ENCODE measurements around the gene CD244.
"Not testable (repeated sequence)": the region's sequence is repeated elsewhere in the genome, so short reads cannot be mapped to it uniquely, and the experiment has no call there.

Gene CD244

DNA sequence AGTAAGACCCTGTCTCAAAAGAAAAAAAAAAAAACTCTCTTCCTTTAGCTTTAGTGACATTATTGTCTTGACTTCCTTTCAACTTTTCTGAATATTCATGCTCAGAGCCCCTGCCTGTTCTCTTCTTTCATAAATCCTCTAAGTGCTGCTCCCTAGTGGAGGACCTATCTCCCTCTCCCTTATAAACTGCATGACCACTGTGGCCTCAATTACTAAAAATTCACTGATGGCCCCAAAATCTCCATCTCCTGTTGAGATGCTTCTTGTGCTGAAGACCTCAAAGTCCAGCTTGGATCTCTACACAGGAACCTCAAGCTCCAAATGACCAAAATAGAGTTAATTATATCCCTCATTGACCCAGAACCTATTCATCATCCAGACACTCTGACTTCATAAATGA is 14.5 kb upstream of the CD244 start:
- no peak for FAIRE-seq

DNA sequence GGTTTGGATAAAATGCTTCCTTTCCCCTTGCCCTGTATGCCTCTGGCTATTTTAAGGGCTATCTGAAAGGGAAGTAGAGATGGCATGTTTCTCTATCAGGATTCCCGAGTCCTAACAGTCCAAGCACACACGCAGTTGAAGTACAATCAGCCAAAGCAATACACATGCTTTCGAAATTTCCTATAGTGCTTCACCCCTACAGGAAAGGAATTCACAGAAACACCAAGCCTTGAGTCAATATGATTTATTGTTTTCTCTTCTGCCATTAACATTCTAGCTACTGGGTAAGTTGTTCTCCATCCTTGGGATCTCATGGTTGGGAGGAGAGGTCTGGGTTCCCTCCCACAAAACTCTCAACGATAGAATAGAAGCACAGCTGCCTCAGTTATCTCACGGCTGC is 13.6 kb upstream of the CD244 start:
- FAIRE-seq = no peak

DNA sequence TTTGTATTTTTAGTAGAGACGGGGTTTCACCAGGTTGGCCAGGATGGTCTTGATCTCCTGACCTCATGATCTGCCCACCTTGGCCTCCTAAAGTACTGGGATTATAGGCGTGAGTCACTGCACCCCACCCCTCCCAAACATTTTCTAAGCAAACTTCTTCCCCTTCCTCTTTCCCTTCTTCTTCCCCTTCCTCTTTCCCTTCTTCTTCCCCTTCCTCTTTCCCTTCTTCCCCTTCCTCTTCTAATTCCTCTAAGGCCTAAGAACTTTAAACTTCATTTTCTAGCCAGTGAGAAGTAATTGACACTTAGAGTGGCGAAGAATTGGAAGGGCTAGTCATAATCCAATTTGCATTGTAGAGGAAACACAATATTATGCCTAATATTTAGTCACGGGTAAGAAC is 12.9 kb upstream of the CD244 start:
- not testable (repeated sequence) for FAIRE-seq

DNA sequence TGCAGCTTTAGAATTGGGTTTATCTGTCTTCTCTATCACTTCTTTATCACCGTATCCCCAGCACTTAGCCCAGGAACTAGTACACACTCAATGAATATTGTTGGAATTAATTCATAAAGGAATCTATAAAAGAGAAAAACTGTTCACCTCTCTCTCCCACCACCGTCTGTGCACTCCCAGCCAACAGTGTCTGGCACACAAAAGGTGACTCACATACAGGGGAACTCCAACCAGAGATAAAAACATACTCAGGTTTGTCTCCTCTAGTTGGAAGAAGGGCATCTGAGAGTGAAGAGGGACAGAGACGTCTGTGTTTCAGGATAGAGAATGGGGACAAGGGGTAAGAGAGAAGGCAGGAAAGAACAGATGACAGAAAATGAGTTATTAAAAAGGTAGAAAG is 12.2 kb upstream of the CD244 start:
- FAIRE-seq = no peak

DNA sequence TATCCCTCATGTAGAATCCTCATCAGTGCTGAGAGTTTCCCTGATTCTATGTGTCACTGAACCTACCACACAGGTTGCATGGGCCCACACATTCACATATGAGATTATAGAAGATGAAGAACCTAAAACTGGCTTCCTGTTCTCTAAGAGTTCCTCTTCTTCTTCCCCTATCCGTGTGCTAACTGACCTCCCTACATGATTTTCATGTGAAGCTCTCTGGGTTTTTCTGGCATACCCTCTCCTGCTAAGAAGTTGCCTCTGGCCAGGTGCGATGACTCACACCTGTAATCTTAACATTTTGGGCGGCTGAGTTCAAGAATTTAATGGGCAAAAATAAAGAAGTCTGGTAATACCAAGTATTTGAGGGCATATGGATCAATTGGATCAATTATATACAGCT is 5.5 kb upstream of the CD244 start:
- FAIRE-seq = no peak

DNA sequence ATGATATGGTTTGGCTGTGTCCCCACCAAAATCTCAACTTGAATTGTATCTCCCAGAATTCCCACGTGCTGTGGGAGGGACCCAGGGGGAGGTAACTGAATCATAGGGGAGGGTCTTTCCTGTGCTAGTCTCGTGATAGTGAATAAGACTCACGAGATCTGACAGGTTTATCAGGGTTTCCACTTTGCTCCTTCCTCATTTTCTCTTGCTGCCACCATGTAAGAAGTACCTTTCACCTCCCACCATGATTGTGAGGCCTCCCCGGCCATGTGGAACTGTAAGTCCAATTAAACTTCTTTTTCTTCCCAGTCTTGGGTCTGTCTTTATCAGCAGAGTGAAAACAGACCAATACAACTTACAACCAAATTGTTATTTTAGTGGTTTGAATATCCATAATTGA is 5.0 kb upstream of the CD244 start:
- not testable (repeated sequence) for FAIRE-seq

DNA sequence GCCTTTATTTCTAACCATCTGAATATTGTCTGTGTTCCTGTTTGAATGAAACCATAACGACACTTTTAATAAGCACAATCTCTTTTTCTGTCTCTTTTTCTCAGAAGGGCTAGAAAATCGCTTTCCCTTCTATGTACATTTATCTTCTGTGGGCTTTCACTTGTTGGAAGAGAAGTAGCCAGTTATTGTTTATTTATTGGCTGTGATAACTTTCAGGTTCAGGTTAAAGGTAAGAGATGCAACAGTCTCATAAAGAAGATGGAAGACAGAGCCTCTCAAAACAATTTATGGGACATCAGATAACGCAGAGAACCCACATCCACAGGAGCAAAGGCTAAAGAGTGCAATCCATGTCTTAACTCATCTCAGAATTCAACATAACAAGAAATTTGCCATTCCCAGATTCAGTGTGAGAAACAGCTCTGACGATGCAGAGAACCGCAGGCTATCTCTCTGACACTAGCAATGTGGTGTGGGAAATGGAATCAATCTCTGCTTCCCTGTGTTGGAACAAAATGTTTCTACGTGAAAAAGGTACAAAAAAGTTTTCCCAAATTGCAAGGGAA is 4.1 kb upstream of the CD244 start:
- FAIRE-seq = no peak

DNA sequence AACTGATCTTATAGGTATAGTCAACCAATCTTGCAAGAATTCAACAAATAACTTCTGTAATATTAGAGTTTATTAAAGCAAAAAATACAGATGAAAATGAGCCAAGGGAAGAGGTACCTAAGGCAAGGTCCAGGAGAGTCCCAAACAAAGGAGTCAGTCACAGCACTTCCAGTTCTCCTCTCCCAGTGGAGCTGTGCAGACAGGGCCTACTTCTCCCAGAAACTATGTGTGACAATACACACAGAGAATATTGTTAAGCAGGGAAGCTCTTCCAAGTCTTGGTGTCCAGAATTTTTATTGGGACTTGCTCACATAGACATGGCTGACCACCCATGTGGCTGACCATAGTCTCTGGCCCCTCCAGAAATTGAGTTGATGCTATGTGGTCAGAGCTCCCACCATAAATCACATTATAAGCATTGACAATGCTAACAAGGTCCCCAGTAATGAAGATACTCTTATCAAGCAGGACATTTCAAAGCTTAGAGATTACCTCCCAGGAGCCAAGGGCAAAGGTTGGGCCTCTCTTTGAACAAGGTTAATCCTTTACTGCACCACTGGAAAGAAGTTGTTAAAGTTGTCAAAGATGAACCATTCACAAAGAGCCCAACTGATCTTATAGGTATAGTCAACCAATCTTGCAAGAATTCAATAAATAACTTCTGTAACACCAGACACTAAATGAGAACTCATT is 3.5 kb upstream of the CD244 start:
- no peak for FAIRE-seq

DNA sequence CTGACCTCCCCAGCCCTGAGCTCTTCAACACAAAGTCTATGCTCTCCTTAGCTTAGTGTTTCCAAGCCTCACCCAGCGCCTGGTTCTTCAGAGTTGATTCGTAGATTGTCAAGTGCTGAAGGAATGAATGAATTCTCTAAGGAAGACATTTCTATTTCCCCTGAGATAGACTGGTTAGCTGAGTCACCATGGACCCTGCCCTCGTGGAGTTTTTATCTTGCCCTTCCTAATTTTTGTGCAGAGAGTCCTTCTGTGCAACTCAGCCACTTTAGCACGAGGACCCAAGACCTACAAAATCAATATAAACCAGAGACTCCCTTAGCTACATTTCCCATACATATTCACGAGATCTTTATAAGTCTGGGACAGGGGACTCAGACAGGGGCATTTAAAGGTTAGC is 2.6 kb upstream of the CD244 start:
- FAIRE-seq = no peak

DNA sequence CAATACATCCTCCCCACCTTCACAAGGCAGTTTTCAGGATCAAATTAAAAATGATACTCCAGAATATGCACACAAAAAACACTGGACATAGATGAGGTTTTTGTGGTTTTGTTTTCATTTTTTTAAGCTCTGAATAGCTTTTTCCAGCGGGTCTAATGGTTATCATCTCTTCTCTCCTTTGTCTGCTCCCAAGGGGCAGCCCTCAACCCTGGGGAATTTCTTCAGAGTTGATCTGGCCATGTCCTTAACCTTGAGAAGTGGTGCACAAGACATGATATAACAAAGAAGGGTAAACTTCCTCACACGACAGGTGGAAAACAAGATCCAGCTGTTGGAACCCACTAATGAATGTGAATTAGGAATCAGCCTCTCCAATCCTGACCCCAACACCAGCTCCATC is 1.5 kb upstream of the CD244 start:
- no peak for FAIRE-seq

DNA sequence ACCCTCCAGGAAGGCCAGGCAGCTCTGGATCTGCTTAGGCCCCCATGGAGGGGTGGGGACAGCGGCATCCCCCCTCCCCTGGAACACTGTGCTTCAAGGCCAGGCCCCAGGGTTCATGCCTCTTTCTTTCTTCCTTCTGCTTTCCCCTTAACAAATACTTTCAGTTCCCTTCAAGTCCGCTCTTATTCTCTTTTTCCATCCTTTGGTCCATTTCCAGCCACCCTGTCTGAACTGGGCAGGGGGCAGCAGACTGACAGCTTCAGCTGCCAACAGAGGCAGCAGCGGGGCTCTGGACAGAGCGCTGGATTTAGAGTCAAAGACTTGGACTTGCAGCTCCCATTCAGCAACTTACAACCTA is 1.1 kb upstream of the CD244 start:
- FAIRE-seq = no peak

DNA sequence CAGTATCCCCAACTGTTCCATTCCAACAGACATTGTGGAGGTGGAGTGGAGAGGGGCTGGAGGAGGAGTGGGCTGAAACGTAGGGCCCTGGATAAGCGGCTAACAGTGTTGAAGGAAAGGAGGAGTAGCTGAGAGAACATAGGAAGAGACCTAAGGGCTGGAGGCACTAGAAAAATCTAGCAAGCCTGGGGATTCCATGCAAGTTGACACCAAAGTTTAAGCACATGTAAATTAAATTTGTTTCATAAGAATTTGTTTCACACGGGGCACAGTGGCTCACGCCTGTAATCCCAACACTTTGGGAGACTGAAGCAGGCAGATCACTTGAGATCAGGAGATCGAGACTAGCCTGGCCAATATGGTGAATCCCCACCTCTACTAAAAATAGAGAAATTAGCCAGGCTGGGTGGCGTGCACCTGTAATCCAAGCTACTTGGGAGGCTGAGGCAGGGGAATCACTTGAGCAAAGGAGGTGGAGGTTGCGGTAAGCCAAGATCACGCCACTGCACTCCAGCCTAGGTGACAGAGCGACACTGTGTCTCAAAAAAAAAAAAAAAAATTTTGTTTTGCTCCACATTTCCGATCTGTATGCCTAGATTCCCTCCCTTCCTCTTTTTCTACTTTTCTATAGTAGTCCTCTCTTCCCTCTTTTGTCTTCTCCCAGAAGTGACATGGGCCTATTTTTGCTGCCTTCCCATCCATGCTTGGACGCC is 530 bp upstream of the CD244 start:
- no peak for FAIRE-seq

DNA sequence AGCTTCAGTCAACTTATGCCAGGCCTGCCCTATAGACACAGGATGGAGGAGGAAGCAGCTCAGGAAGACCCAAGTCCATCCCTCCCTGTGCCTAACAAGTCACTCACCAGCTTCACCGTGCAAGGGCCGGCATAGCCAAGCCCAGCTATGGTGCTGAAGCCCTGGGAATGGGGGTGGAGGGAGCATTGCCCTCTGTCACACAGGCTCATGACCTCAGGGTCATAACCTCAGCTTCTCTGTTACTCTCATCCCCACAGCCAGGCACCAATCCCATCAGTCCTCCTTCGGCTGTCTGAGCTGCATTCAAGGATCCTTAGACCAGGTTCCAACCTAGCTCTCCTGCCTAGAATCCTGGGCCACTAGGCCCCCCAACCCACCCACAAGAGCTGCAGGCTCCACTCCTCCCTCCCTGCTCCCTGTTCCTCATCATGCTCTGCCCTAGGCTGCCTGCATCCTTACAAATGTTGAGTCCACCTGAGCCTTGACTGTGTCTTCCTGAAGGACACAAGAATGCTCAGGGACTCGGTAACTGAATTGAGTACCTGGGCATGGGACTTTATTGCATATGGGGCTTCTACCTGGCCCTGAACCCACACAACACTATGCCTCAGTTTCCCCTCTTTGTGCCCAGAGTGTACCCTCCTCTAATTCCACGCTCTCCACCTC is 1.7 kb downstream of the CD244 start:
- no peak for FAIRE-seq

DNA sequence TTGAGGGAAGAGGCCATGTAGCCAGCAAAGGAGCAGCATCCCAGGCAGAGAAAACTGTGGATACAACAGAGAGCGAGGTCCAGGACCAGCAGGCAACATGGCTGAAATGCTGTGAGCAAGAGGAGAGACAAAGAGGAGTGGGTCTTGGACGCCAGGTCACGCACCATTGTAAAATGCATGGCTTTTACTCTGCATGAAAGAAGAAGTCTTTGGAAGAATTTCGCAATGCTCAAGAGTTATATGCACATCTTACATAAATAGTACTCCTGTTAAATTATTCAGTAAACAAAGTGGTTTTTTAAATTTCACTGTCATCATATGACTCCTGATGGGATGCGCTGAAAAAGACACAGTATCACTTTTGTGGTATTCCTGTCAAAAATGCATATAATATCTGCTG is 3.5 kb downstream of the CD244 start:
- no peak for FAIRE-seq

DNA sequence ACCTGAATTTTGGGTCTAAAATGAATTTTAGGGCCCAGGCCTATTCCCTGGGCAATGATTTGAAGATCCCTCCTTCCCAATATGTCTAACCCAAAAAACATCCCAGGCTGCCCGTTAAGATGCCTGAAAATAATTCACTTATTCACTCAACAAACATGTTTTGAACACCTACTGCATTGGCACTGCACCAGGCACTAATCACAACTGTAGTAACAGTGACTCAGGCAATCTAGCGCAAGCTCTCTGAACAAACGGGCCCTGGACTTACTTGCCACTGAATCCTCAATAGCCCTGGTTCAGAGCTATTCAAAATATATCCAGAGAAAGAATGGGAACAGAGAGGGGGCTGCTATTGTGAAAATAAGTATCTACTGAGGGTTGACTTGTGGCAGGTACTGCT is 4.2 kb downstream of the CD244 start:
- FAIRE-seq = no peak

DNA sequence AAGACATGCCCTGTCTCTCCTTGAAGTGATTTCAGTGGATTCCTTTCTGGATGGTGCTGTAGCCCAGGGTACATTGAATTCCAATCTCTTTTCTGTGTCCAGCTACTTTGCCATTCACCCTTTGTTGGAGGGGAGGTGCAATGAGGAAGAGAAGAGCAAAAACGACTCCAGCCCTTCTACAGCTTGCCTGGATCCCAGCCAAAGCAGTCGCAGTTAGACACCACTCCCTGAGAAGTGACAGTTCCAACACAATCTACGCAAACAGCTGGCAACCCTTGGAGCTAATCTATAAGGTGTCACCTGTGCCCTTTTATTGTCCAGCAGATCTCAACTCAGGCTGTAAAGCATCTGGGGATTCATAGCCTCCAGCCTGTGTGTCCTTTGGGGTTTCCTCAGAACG is 4.6 kb downstream of the CD244 start:
- FAIRE-seq = no peak

DNA sequence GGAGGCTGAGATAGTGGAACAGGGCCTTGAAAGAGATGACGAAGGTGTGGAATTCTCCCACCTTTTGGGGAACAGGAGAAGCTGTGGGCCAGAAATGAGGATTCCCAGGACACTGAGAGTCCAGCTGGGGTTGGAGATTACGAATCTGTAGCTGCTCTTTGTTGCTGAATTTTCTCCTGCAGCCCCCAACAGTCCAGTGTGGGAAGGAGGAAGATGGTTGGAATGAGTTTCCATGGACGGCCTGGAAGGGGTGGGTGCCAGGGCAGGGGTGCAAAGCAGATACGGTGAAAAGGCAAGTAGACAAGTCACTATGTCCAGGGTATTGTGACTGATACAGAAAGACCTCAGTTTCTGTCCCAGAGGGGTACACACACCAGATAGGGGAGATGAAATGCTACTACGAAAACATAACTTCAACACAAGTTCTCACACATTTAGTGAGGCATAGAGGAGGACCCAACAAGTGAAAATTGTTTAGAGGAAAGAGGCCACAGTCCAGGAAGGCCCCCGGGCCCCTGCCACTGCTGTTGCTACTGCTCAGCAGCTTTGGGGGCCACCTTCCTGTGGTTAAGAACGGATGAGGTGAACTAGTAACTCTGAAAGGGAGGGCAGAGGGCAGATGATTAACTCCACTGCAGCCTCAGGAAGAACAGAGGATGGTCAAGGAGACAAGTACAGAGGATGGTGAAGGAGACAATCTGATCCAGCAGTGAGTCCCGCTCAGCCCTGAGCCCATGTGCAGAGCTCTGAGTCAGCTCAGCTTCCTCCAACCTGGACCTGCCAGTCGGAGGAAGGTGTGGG is 7.3 kb downstream of the CD244 start:
- FAIRE-seq = no peak

DNA sequence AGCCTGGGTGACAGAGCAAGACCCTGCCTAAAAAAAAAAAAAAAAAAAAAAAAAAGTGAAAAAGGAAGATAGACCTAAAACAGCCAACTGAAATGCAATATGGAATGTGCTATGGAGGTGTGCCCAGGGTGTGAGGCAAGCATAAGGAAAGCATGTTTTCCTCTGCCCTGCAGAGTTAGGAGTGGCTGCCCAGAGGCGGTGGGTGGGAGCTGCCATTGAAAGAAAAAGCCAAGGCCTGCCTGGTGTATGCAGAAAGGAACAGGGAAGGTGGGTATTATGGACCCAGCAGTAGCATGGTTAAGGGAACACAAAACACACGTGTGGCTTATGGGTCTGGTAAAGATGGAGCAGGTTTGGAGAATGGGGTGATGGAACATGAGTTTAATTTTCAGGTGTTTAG is 8.9 kb downstream of the CD244 start:
- FAIRE-seq = no peak

DNA sequence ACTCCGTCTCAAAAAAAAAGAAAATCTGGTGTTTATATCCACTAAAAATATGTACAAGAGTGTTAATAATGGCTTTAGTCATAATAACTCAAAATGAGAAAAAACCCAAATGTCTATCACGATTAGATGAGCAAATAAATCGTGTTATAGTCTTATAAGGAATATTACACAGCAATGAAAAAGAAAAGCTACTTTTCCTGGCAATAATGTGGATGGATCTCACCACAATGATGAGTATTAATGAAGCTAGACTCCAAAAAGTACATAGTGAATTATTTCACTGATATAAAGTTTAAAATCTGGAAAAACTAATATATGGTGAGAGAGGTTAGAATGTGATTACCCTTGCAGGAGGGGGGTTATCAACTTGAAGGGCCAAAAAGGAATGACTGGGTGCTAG is 9.7 kb downstream of the CD244 start:
- FAIRE-seq = no peak

DNA sequence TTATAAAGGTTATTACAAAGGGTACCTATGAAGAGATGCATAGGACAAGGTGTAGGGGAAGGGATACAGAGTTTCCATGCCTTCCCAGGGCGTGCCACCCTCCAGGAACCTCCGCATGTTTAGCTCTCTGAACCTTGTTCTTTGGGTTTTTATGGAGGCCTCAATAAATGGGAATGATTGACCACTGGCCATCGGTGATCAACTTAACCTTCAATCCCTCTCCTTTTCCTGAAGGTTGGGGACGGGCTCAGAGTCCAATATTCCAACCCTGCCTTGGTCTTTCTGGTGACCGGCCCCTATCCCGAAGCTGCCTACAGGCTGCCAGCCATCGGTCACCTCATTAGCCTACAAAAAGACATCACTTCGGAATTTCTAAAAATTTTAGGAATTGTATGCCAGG is 11.7 kb downstream of the CD244 start:
- FAIRE-seq = no peak

DNA sequence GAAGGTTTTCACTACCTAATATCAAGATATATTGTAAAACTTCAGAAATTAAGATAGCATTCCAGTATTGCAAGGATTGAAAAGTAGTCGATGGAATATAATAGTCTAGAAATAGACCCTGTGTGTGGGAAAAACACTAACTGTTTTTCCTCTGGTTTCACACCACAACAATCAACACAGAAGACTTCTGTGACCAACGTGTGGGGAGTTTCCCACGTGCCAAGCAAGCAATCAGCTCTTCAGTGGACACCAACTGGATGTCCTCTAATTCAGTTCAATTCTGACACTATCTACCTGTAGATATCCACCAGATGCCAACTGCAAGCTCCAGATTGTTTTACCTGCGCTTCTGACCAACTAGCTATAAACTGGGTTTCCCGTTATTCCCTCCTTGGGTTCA is 12.1 kb downstream of the CD244 start:
- no peak for FAIRE-seq

DNA sequence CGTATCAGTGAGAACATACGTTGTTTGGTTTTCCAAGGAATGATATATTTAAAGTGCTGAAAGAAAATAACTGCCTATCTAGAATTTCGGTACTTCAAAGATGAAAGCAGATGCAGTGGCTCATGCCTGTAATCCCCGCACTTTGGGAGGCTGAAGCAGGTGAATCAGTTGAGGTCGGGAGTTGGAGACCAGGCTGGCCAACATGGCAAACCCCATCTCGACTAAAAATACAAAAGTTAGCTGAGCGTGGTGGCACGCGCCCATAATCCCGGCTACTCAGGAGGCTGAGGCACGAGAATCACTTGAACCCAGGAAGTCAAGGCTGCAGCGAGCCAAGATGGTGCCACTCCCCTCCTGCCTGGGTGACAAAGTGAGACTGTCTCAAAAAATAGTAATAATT is 16.4 kb downstream of the CD244 start:
- FAIRE-seq = no peak

Measured in endometrium (tissue), 2 donors.